Activated CD4-positive, alpha-beta memory T cell treated with anti-CD3 and anti-CD28 coated beads for 36 hours (primary cell): ENCODE measurements around the gene LMBR1L. TPM values are rescaled to one million over a fixed set of nuclear protein-coding genes. Genes with fewer than 3 reads are reported as not detected.
"Not testable (repeated sequence)": the region's sequence is repeated elsewhere in the genome, so short reads cannot be mapped to it uniquely, and the experiment has no call there.

Experiments used
- CTCF ChIA-PET: fragments of 350-600 bp; sonication (Branson Sonifier 250); formaldehyde crosslinking; loops from one replicate; lab custom pipeline; 2021; ENCODE audit warnings: antibody characterized with exemption, inconsistent platforms; lab: Charles Lee
- POLR2A ChIA-PET: fragments of 350-600 bp; sonication (Branson Sonifier 250); formaldehyde crosslinking; loops from one replicate; lab custom pipeline; 2021; ENCODE audit warnings: antibody characterized with exemption; lab: Charles Lee
- DNase-seq: peaks from one replicate; pipeline ENCODE4 v3.0.0-alpha.2; 2020
- H3K27ac Mint-ChIP-seq: one replicate; pipeline ENCODE4 v1.8.0; 2021; ENCODE audit warnings: mixed read lengths
- H3K27me3 Mint-ChIP-seq: one replicate; pipeline ENCODE4 v1.8.0; 2021; ENCODE audit warnings: mixed read lengths
- H3K36me3 Mint-ChIP-seq: one replicate; pipeline ENCODE4 v1.8.0; 2021; ENCODE audit warnings: mixed read lengths
- H3K4me1 Mint-ChIP-seq: one replicate; pipeline ENCODE4 v1.8.0; 2021; ENCODE audit warnings: low read depth, mixed read lengths
- H3K4me3 Mint-ChIP-seq: one replicate; pipeline ENCODE4 v1.8.0; 2021; ENCODE audit warnings: mild to moderate bottlenecking, mixed read lengths
- H3K9me3 Mint-ChIP-seq: one replicate; pipeline ENCODE4 v1.8.0; 2021; ENCODE audit warnings: mixed read lengths
- intact Hi-C: fragments of 100-400 bp; cut with micrococcal nuclease; formaldehyde crosslinking; loops from one replicate; pipeline ENCODE4 v1.15.1; 2023
- total RNA-seq, 2 experiments: library from RNA; stranded (reverse); gene quantifications; one replicate each; pipeline ENCODE4 v1.2.3, GENCODE V29; 2021

Gene LMBR1L
- total RNA-seq = 10 to 100 TPM; 55.0 to 59.1 TPM

GRCh38 chr12:49110464-49111155 is at the start of gene LMBR1L:
Gene LMBR1L, minus strand, starts transcription at chr12:49110847. Its CDS starts 292 bp downstream, at chr12:49110555.
- Mint-ChIP-seq H3K27ac (peak within 1 kb of the TSS; percentile 80), H3K36me3 (peaks cover 7% of the 10 kb centered on the region), H3K27me3 (no peaks in the 10 kb centered on the region), H3K4me1 (peaks cover 24% of the 10 kb centered on the region), H3K4me3 (peak within 1 kb of the TSS; percentile 95), H3K9me3 (no peaks in the 10 kb centered on the region)
- intact Hi-C loops = loop anchor here (1.0 to 5.0 kb wide), 6 partner anchors 20 to 1203 kb away; partner anchors contain the start of gene TUBA1A
- ChIA-PET POLR2A (interaction anchor here (0.7 to 3.5 kb wide), 8 partner anchors 9 to 78 kb away, joined by 3 to 47 read pairs (median 5); partner anchors contain the start of genes RHEBL1, TUBA1A and TUBA1B), CTCF (interaction anchor here (0.6 to 4.4 kb wide), 10 partner anchors 12 to 124 kb away, joined by 3 to 48 read pairs (median 6); partner anchors contain the start of genes RHEBL1, TUBA1A and TUBA1B)
- peak; percentile 97 for DNase-seq

DNA sequence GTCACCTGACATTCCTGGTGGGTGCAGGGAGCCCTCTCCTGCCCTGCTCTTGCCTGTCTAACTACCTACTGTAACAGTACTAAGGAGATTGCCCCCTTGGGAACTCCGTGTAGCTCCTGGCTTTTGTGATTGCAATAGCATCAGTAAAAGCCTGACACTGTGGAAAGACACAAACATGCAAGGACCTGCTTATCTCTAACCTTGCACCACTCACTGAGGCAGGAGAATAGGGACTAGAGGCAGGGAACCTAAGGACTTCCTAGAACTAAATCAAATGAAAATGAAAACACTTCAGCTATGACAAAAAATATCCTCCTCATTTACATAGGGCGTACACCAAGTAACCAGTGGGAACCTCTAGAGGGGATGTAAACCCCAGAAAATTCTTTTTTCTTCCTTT is 49.8 kb upstream of the LMBR1L start:
- Mint-ChIP-seq H3K9me3 (no peaks in the 10 kb centered on the region), H3K4me1 (no peaks in the 10 kb centered on the region), H3K27me3 (no peaks in the 10 kb centered on the region), H3K4me3 (no peak overlapping the region), H3K27ac (no peak overlapping the region), H3K36me3 (no peaks in the 10 kb centered on the region)
- intact Hi-C loops = no loop called here
- CTCF ChIA-PET = no interaction called here
- POLR2A ChIA-PET = no interaction called here
- DNase-seq = no peak

GRCh38 chr12:49154221-49154620 is 43.6 kb upstream of the LMBR1L start:
- no peak for DNase-seq
- intact Hi-C loops = no loop called here
- Mint-ChIP-seq H3K27ac (no peak overlapping the region), H3K27me3 (no peaks in the 10 kb centered on the region), H3K9me3 (no peaks in the 10 kb centered on the region), H3K4me3 (no peak overlapping the region), H3K36me3 (no peaks in the 10 kb centered on the region), H3K4me1 (no peaks in the 10 kb centered on the region)
- ChIA-PET CTCF (no interaction called here), POLR2A (interaction anchor here (0.5 to 0.6 kb wide), 2 partner anchors 8 to 418 kb away, joined by 3 read pairs; no protein-coding TSS in a partner anchor)

GRCh38 chr12:49147384-49147783 is 36.7 kb upstream of the LMBR1L start:
- Mint-ChIP-seq H3K4me1 (no peaks in the 10 kb centered on the region), H3K27ac (no peak overlapping the region), H3K36me3 (no peaks in the 10 kb centered on the region), H3K9me3 (no peaks in the 10 kb centered on the region), H3K27me3 (no peaks in the 10 kb centered on the region), H3K4me3 (no peak overlapping the region)
- no peak for DNase-seq
- POLR2A ChIA-PET = no interaction called here
- intact Hi-C loops = no loop called here
- CTCF ChIA-PET = no interaction called here

DNA sequence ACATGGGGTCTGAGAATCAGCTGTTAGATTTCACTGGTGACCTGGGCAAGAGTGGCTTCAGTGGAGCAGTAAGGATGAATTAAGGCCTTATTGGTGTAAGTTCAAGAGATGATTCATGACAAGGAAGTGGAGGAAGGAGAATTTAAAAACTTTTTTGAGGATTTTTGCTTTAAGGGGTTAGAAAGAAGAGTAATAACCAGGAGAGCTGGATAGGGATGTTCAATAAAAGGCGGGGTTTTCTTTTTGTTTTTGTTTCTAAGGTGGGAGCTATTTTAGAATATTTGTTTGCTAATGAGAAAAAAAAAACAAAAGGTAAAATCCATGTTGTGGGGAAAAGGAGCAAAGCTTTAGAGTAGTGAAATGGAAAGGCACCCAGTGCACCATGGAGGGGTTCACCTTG is 35.8 kb upstream of the LMBR1L start:
- Mint-ChIP-seq H3K27me3 (no peaks in the 10 kb centered on the region), H3K4me1 (no peaks in the 10 kb centered on the region), H3K9me3 (no peaks in the 10 kb centered on the region), H3K27ac (no peak overlapping the region), H3K4me3 (no peak overlapping the region), H3K36me3 (no peaks in the 10 kb centered on the region)
- POLR2A ChIA-PET = interaction anchor here (1.3 kb wide), 1 partner anchor 15 kb away, joined by 3 read pairs; the partner anchor contains the start of gene TUBA1B
- CTCF ChIA-PET = interaction anchor here (0.5 kb wide), 1 partner anchor 167 kb away, joined by 4 read pairs; no protein-coding TSS in a partner anchor
- no peak for DNase-seq
- intact Hi-C loops = no loop called here

- CTCF ChIA-PET = no interaction called here
Measured at GRCh38 chr12:49144384-49144783, 33.7 kb upstream of the LMBR1L start.

DNA sequence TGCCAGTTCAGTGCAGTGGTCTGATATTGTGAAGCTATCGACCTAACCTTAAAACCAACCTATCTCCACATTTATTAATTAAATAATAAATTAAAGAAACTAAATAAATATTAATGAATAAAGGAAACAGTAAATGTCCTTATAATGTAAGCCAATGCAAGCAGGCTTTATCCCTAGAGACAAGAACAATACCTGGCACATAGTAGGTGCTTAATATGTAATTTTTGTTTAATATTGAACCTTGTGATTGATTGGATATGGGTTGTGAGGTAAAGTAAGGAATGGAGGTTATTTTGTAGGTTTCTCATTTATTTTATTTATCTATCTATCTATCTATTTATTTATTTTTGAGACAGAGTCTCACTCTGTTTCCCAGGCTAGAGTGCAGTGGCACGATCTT is 28.4 kb upstream of the LMBR1L start:
- DNase-seq = no peak
- H3K27me3 Mint-ChIP-seq = no peaks in the 10 kb centered on the region
- POLR2A ChIA-PET = no interaction called here
- H3K4me1 Mint-ChIP-seq = peaks cover 3% of the 10 kb centered on the region
- no peak overlapping the region for H3K4me3 Mint-ChIP-seq
- H3K9me3 Mint-ChIP-seq = no peaks in the 10 kb centered on the region
- H3K27ac Mint-ChIP-seq = no peak overlapping the region
- intact Hi-C loops = no loop called here
- CTCF ChIA-PET = no interaction called here
- H3K36me3 Mint-ChIP-seq = peaks cover 3% of the 10 kb centered on the region

More at GRCh38 chr12:49144384-49144783, 33.7 kb upstream of the LMBR1L start:
- Mint-ChIP-seq H3K27me3 (no peaks in the 10 kb centered on the region), H3K36me3 (no peaks in the 10 kb centered on the region), H3K4me3 (no peak overlapping the region), H3K9me3 (no peaks in the 10 kb centered on the region), H3K27ac (no peak overlapping the region), H3K4me1 (no peaks in the 10 kb centered on the region)
- DNase-seq = no peak
- intact Hi-C loops = no loop called here
- POLR2A ChIA-PET = interaction anchor here (1.8 kb wide), 1 partner anchor 13 kb away, joined by 6 read pairs; the partner anchor contains the start of gene TUBA1B

DNA sequence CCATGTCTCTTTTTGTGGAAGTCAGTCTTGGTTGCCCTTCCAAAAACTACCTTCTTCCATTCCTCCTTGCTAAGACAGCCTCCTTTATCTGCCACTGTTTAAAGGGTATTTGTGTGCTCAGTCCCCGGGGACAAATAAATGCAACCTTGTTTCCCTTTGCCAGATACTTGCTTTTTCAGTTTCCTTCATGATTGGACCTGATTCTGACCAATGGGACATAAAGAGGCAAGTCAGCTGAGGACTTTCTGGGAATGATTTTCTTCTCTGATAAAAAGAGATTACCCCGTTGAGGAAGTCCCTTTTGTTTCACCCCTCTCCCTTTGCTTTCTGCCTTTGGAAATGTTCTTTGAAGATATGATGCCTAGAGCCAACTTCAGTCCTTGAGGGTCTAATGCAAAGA is 27.9 kb upstream of the LMBR1L start:
- no peak for DNase-seq
- H3K27ac Mint-ChIP-seq = no peak overlapping the region
- ChIA-PET POLR2A (no interaction called here), CTCF (interaction anchor here (1.1 to 1.5 kb wide), 2 partner anchors 40 to 50 kb away, joined by 3 to 4 read pairs; no protein-coding TSS in a partner anchor)
- intact Hi-C loops = no loop called here
- peaks cover 3% of the 10 kb centered on the region for H3K36me3 Mint-ChIP-seq
- no peak overlapping the region for H3K4me3 Mint-ChIP-seq
- peaks cover 7% of the 10 kb centered on the region for H3K4me1 Mint-ChIP-seq
- no peaks in the 10 kb centered on the region for H3K9me3 Mint-ChIP-seq
- no peaks in the 10 kb centered on the region for H3K27me3 Mint-ChIP-seq

- intact Hi-C loops = no loop called here
- CTCF ChIA-PET = interaction anchor here (0.6 to 1.5 kb wide), 5 partner anchors 39 to 149 kb away, joined by 3 to 5 read pairs (median 3); no protein-coding TSS in a partner anchor
Measured at GRCh38 chr12:49137476-49137875, 26.8 kb upstream of the LMBR1L start.

GRCh38 chr12:49136997-49137396 is 26.4 kb upstream of the LMBR1L start:
- H3K27ac Mint-ChIP-seq, POLR2A ChIA-PET, H3K27me3 Mint-ChIP-seq, intact Hi-C loops, DNase-seq, H3K4me3 Mint-ChIP-seq, H3K36me3 Mint-ChIP-seq, H3K9me3 Mint-ChIP-seq: not testable (repeated sequence)
- CTCF ChIA-PET = interaction anchor here (1.4 to 1.5 kb wide), 2 partner anchors 38 to 149 kb away, joined by 3 to 4 read pairs; no protein-coding TSS in a partner anchor
- peaks cover 23% of the 10 kb centered on the region for H3K4me1 Mint-ChIP-seq

More at GRCh38 chr12:49137476-49137875, 26.8 kb upstream of the LMBR1L start:
- no peaks in the 10 kb centered on the region for H3K9me3 Mint-ChIP-seq
- POLR2A ChIA-PET = no interaction called here
- no peak overlapping the region for H3K27ac Mint-ChIP-seq
- DNase-seq = no peak
- peaks cover 3% of the 10 kb centered on the region for H3K36me3 Mint-ChIP-seq
- H3K27me3 Mint-ChIP-seq = no peaks in the 10 kb centered on the region
- H3K4me3 Mint-ChIP-seq = no peak overlapping the region
- H3K4me1 Mint-ChIP-seq = peaks cover 18% of the 10 kb centered on the region

GRCh38 chr12:49133590-49133989 is 22.9 kb upstream of the LMBR1L start:
- ChIA-PET POLR2A (interaction anchor here (0.6 to 4.7 kb wide), 3 partner anchors 41 to 233 kb away, joined by 3 to 71 read pairs (median 5); partner anchors contain the start of gene TUBA1A), CTCF (interaction anchor here (4.3 to 4.4 kb wide), 2 partner anchors 23 to 101 kb away, joined by 32 read pairs; partner anchors contain the start of gene LMBR1L)
- intact Hi-C loops = loop anchor here (5.0 kb wide), 1 partner anchor 76 kb away; no protein-coding TSS in a partner anchor
- Mint-ChIP-seq H3K4me1 (peaks cover 38% of the 10 kb centered on the region), H3K4me3 (peak overlapping the region; percentile 20), H3K9me3 (no peaks in the 10 kb centered on the region), H3K27me3 (peaks cover 7% of the 10 kb centered on the region), H3K27ac (no peak overlapping the region), H3K36me3 (peaks cover 29% of the 10 kb centered on the region)
- DNase-seq = no peak

GRCh38 chr12:49133014-49133413 is 22.4 kb upstream of the LMBR1L start:
- intact Hi-C loops = loop anchor here (5.0 kb wide), 1 partner anchor 76 kb away; no protein-coding TSS in a partner anchor
- H3K27me3 Mint-ChIP-seq = peaks cover 7% of the 10 kb centered on the region
- peaks cover 31% of the 10 kb centered on the region for H3K36me3 Mint-ChIP-seq
- POLR2A ChIA-PET = interaction anchor here (0.6 to 4.7 kb wide), 6 partner anchors 41 to 234 kb away, joined by 3 to 71 read pairs (median 18); partner anchors contain the start of genes ARF3, RHEBL1, TUBA1A and TUBA1C
- peaks cover 37% of the 10 kb centered on the region for H3K4me1 Mint-ChIP-seq
- H3K27ac Mint-ChIP-seq = peak overlapping the region; percentile 89
- no peaks in the 10 kb centered on the region for H3K9me3 Mint-ChIP-seq
- CTCF ChIA-PET = interaction anchor here (0.7 to 4.4 kb wide), 4 partner anchors 22 to 101 kb away, joined by 3 to 32 read pairs (median 24); partner anchors contain the start of genes LMBR1L and RHEBL1
- DNase-seq = no peak
- peak overlapping the region; percentile 86 for H3K4me3 Mint-ChIP-seq
